ENCODE results near the gene GDA. TPM values are rescaled to one million over a fixed set of nuclear protein-coding genes. Genes with fewer than 3 reads are reported as not detected.

Gene GDA
- total RNA-seq, 2 experiments from 2014 or later = not detected

GRCh38 chr9:72155301-72155700, 6.1 kb downstream of the GDA start:
- intact Hi-C loops (cut with micrococcal nuclease) = no loop called here
- ATAC-seq (no peak), DNase-seq (no peak)
- ChIA-PET CTCF (interaction anchor here (1.7 kb wide), 1 partner anchor 116 kb away, joined by 5 read pairs; no protein-coding TSS in a partner anchor), POLR2A (no interaction called here)
- peaks cover 8% of the 10 kb centered on the region for H3K27me3 Mint-ChIP-seq
- H3K36me3 Mint-ChIP-seq (ENCODE audit: low read depth) = no peaks in the 10 kb centered on the region
- no peak overlapping the region for H3K4me3 Mint-ChIP-seq
- H3K4me1 Mint-ChIP-seq (ENCODE audit: low read depth) = no peaks in the 10 kb centered on the region
- no peak for TF ChIP-seq CTCF (IDR thresholded peaks at IDR 0.05)
- no peaks in the 10 kb centered on the region for H3K9me3 Mint-ChIP-seq
- H3K27ac Mint-ChIP-seq = no peak overlapping the region

- Mint-ChIP-seq H3K27me3 (peaks cover 4% of the 10 kb centered on the region), H3K36me3 (ENCODE audit: low read depth) (no peaks in the 10 kb centered on the region), H3K4me1 (ENCODE audit: low read depth) (no peaks in the 10 kb centered on the region), H3K27ac (no peak overlapping the region), H3K9me3 (no peaks in the 10 kb centered on the region), H3K4me3 (no peak overlapping the region)
- ATAC-seq (no peak), DNase-seq (no peak)
- TF ChIP-seq CTCF (IDR thresholded peaks at IDR 0.05) = no peak
- ChIA-PET CTCF (interaction anchor here (1.7 kb wide), 1 partner anchor 117 kb away, joined by 5 read pairs; no protein-coding TSS in a partner anchor), POLR2A (no interaction called here)
- intact Hi-C loops (cut with micrococcal nuclease) = no loop called here
Measured at GRCh38 chr9:72156586-72156985, 7.3 kb downstream of the GDA start.

GRCh38 chr9:72158680-72159079, 9.4 kb downstream of the GDA start:
- no peak for ATAC-seq
- Mint-ChIP-seq H3K27ac (no peak overlapping the region), H3K27me3 (peaks cover 4% of the 10 kb centered on the region), H3K4me1 (ENCODE audit: low read depth) (no peaks in the 10 kb centered on the region), H3K36me3 (ENCODE audit: low read depth) (no peaks in the 10 kb centered on the region), H3K4me3 (no peak overlapping the region), H3K9me3 (no peaks in the 10 kb centered on the region)
- intact Hi-C loops (cut with micrococcal nuclease) = no loop called here
- CTCF ChIA-PET = interaction anchor here (0.7 to 1.1 kb wide), 2 partner anchors 9 to 120 kb away, joined by 3 read pairs; no protein-coding TSS in a partner anchor
- POLR2A ChIA-PET = no interaction called here
- no peak for DNase-seq
- no peak for TF ChIP-seq CTCF (IDR thresholded peaks at IDR 0.05)

- CTCF ChIA-PET = no interaction called here
Measured at GRCh38 chr9:72160446-72161123, 11.3 kb downstream of the GDA start.

More at GRCh38 chr9:72160446-72161123, 11.3 kb downstream of the GDA start:
- POLR2A ChIA-PET = interaction anchor here (0.5 kb wide), 1 partner anchor 71 kb away, joined by 4 read pairs; no protein-coding TSS in a partner anchor
- ATAC-seq (no peak), DNase-seq (no peak)
- Mint-ChIP-seq H3K4me1 (ENCODE audit: low read depth) (no peaks in the 10 kb centered on the region), H3K4me3 (no peak overlapping the region), H3K36me3 (ENCODE audit: low read depth) (no peaks in the 10 kb centered on the region), H3K9me3 (no peaks in the 10 kb centered on the region), H3K27ac (no peak overlapping the region), H3K27me3 (peaks cover 4% of the 10 kb centered on the region)
- no peak for TF ChIP-seq CTCF (IDR thresholded peaks at IDR 0.05)
- intact Hi-C loops (cut with micrococcal nuclease) = no loop called here
